ENCODE results near the gene RIT2. TPM values are rescaled to one million over a fixed set of nuclear protein-coding genes. Genes with fewer than 3 reads are reported as not detected.

RIT2 gene
- total and polyA plus RNA-seq, 4 donors: not detected

- Histone ChIP-seq H3K4me1 (ENCODE audit: control insufficient read depth in 5 of 5, insufficient read depth in 5 of 5, low read length in 5 of 5) (peaks cover 0 to 16% (median 0%) of the 10 kb centered on the region in 5 donors), H3K9me3 (ENCODE audit: control insufficient read depth in 4 of 4, insufficient read depth in 3 of 4, low read length in 3 of 4) (no peaks in the 10 kb centered on the region), H3K4me3 (no peak overlapping the region), H3K9ac (ENCODE audit: insufficient read depth in 1 of 2, low read length in 2 of 2) (no peak overlapping the region), H3K36me3 (ENCODE audit: control insufficient read depth in 4 of 4, insufficient read depth in 4 of 4, low read length in 4 of 4) (no peaks in the 10 kb centered on the region), H3K27ac (ENCODE audit: low read depth in 1 of 2, low read length in 1 of 2) (no peak overlapping the region), H3K27me3 (ENCODE audit: control insufficient read depth in 3 of 3, insufficient read depth in 3 of 3, low read length in 2 of 3) (no peaks in the 10 kb centered on the region)
- 71 to 75% methylated on average over 2 of the region's 2 CpGs for WGBS, 2 donors
- DNase-seq: no peak
- ATAC-seq (ENCODE audit: insufficient read depth, low FRiP score): no peak
- no peak for TF ChIP-seq CTCF (IDR thresholded peaks at IDR 0.05; ENCODE audit: control extremely low read depth, extremely low read depth)
Measured at GRCh38 chr18:42937436-42937835, 178.0 kb downstream of the RIT2 start.

- Histone ChIP-seq H3K36me3 (ENCODE audit: control insufficient read depth in 4 of 4, insufficient read depth in 4 of 4, low read length in 4 of 4) (no peaks in the 10 kb centered on the region), H3K9me3 (ENCODE audit: control insufficient read depth in 4 of 4, insufficient read depth in 3 of 4, low read length in 3 of 4) (no peaks in the 10 kb centered on the region), H3K27me3 (ENCODE audit: control insufficient read depth in 3 of 3, insufficient read depth in 3 of 3, low read length in 2 of 3) (no peaks in the 10 kb centered on the region), H3K9ac (ENCODE audit: insufficient read depth in 1 of 2, low read length in 2 of 2) (no peak overlapping the region), H3K4me1 (ENCODE audit: control insufficient read depth in 5 of 5, insufficient read depth in 5 of 5, low read length in 5 of 5) (peaks cover 0 to 19% (median 6%) of the 10 kb centered on the region in 5 donors), H3K27ac (ENCODE audit: low read depth in 1 of 2, low read length in 1 of 2) (no peak overlapping the region), H3K4me3 (no peak overlapping the region)
- no peak for TF ChIP-seq CTCF (IDR thresholded peaks at IDR 0.05; ENCODE audit: control extremely low read depth, extremely low read depth)
- 47 to 64% methylated on average over 2 of the region's 2 CpGs for WGBS, 2 donors
- no peak for DNase-seq
- no peak for ATAC-seq (ENCODE audit: insufficient read depth, low FRiP score)
Measured at GRCh38 chr18:42936289-42936688, 179.2 kb downstream of the RIT2 start.

- ATAC-seq (ENCODE audit: insufficient read depth, low FRiP score) (no peak), DNase-seq (peak in 2 of 3 donors; percentile 70 to 76)
- no peak for TF ChIP-seq CTCF (IDR thresholded peaks at IDR 0.05; ENCODE audit: control extremely low read depth, extremely low read depth)
- Histone ChIP-seq H3K9ac (ENCODE audit: insufficient read depth in 1 of 2, low read length in 2 of 2) (no peak overlapping the region), H3K4me1 (ENCODE audit: control insufficient read depth in 5 of 5, insufficient read depth in 5 of 5, low read length in 5 of 5) (peaks cover 0 to 14% (median 2%) of the 10 kb centered on the region in 5 donors), H3K36me3 (ENCODE audit: control insufficient read depth in 4 of 4, insufficient read depth in 4 of 4, low read length in 4 of 4) (no peaks in the 10 kb centered on the region), H3K27ac (ENCODE audit: low read depth in 1 of 2, low read length in 1 of 2) (no peak overlapping the region), H3K9me3 (ENCODE audit: control insufficient read depth in 4 of 4, insufficient read depth in 3 of 4, low read length in 3 of 4) (no peaks in the 10 kb centered on the region), H3K27me3 (ENCODE audit: control insufficient read depth in 3 of 3, insufficient read depth in 3 of 3, low read length in 2 of 3) (no peaks in the 10 kb centered on the region), H3K4me3 (no peak overlapping the region)
- WGBS, 2 donors: 12 to 13% methylated on average over 3 of the region's 3 CpGs
Measured at GRCh38 chr18:42931491-42931890, 184.0 kb downstream of the RIT2 start.

- H3K27ac ChIP-seq (ENCODE audit: low read depth in 1 of 2, low read length in 1 of 2): no peak overlapping the region
- H3K36me3 ChIP-seq (ENCODE audit: control insufficient read depth in 4 of 4, insufficient read depth in 4 of 4, low read length in 4 of 4): no peaks in the 10 kb centered on the region
- no peaks in the 10 kb centered on the region for H3K9me3 ChIP-seq (ENCODE audit: control insufficient read depth in 4 of 4, insufficient read depth in 3 of 4, low read length in 3 of 4)
- no peak for TF ChIP-seq CTCF (IDR thresholded peaks at IDR 0.05; ENCODE audit: control extremely low read depth, extremely low read depth)
- H3K4me3 ChIP-seq: no peak overlapping the region
- ATAC-seq (ENCODE audit: insufficient read depth, low FRiP score): no peak
- WGBS, 2 donors: 82 to 93% methylated on average over 3 of the region's 3 CpGs
- H3K4me1 ChIP-seq (ENCODE audit: control insufficient read depth in 5 of 5, insufficient read depth in 5 of 5, low read length in 5 of 5): peaks cover 0 to 14% (median 2%) of the 10 kb centered on the region in 5 donors
- DNase-seq: no peak
- H3K27me3 ChIP-seq (ENCODE audit: control insufficient read depth in 3 of 3, insufficient read depth in 3 of 3, low read length in 2 of 3): no peaks in the 10 kb centered on the region
- H3K9ac ChIP-seq (ENCODE audit: insufficient read depth in 1 of 2, low read length in 2 of 2): no peak overlapping the region
Measured at GRCh38 chr18:42929857-42930256, 185.6 kb downstream of the RIT2 start.

Measured in lung (tissue), 12 donors.